Measurements from ENCODE around the gene ATOH1.

Gene ATOH1

DNA sequence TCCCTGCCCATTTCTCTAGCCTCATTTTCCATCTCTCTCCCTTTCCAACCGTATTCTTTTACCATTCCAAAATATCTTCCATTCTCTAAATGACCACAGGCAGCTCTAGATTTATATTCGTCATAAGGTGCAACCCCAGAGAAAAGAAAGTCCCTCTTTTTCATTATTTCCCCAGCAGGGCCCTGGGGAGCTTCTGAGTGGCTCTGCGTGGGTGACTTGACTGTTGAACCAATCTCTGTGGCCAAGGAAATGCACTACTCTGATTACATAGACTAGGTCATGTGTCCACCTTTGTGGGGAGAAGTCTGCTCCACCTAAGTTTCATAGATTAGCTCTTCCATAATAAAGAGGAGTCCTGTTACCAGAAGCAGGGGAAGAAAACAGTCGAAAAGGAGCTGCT lies 51.4 kb downstream of the ATOH1 start:
- H3K4me3 ChIP-seq (ENCODE audit: low read depth, low read length), result no peak overlapping the region
- no peak for DNase-seq (ENCODE audit: low read depth)
- TF ChIP-seq, protein P1, sequence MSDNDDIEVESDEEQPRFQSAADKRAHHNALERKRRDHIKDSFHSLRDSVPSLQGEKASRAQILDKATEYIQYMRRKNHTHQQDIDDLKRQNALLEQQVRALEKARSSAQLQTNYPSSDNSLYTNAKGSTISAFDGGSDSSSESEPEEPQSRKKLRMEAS (IDR thresholded peaks at IDR 0.05; ENCODE audit: low read depth, low read length), result no peak

Data from NB4 (cell line).